Measurements from ENCODE around the gene HSPH1. TPM values are rescaled to one million over a fixed set of nuclear protein-coding genes. Genes with fewer than 3 reads are reported as not detected.

HSPH1 gene
- total and polyA plus RNA-seq, 2 of the 8 experiments (the other 6 are each of a cell fraction or from before 2014, with no cell fraction given), result 14.2 to 145 TPM

DNA sequence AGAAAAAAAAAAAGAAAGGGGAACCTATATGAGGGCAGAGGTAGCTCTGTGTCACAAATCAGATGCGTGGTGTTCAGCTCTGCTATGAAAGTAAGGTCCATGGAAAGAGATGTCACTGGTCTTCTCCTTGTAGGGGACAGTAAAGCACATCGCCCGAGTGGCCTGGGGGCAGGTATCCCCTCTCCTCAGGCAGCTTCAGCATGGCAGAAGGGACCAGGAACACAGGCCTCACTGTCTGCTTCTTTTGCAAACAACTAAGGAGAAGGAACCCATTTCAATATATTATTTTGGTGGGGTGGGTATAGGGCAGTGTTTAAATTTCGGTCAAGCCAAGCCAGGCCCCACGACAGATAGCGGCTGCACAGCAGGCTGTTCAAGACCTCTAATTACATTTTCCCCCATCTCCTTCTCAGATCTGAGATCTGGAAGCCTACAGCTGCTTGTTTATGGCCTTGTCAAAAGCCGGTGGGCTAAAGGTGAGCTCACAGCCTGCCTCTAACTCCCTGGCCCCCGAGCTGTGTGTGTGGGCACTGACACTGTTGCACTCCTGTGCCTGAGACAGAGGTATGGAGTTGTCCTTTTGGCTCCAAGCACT, 72.8 kb downstream of the HSPH1 start (continued):
- TF ChIP-seq SRF (IDR thresholded peaks at IDR 0.05; ENCODE audit: low read depth, low read length) (no peak), CBX5 (IDR thresholded peaks at IDR 0.05; ENCODE audit: low read depth, low read length) (no peak), TEAD4 (IDR thresholded peaks at IDR 0.05; ENCODE audit: low read depth, low read length) (no peak), RBBP5 (IDR thresholded peaks at IDR 0.05; ENCODE audit: borderline replicate concordance, low read depth, low read length) (no peak), YY1 (IDR thresholded peaks at IDR 0.05; ENCODE audit: low read depth, low read length) (no peak)

Other genes with a start within 250 kb of the HSPH1 start
- not detected in 2 replicates for gene TEX26, start 229.2 kb downstream of the HSPH1 start, total RNA-seq (2021; fragmentation: NEBNext Ultra II Directional; extraction: Animal tissue kit (Norgen Biotek cat#: 25700))
- not detected in 2 replicates for gene TEX26, start 229.2 kb downstream of the HSPH1 start, polyA plus RNA-seq (2011; rRNA removed)
- gene B3GLCT, start 38.1 kb upstream of the HSPH1 start, total RNA-seq (2021; fragmentation: NEBNext Ultra II Directional; extraction: Animal tissue kit (Norgen Biotek cat#: 25700)), result 3.5 and 4.1 TPM in 2 replicates
- 0.83 and 1.5 TPM in 2 replicates for gene B3GLCT, start 38.1 kb upstream of the HSPH1 start, polyA plus RNA-seq (2011; rRNA removed)

Data from H1 (cell line).